GM12875 (cell line): ENCODE data around the gene ARMC3.

ENCODE experiments used
- H3K4me3 ChIP-seq: one replicate; pipeline ENCODE4 v1.5.1; 2011; ENCODE audit warnings: low read depth, low read length, control low read depth
- TF ChIP-seq, protein P1 (sequence below): IDR thresholded peaks from 2 replicates; pipeline ENCODE4 v1.5.1; 2011; ENCODE audit warnings: low read depth, mild to moderate bottlenecking, control low read depth, inconsistent platforms, low read length, moderate library complexity, borderline replicate concordance; ENCODE audit not compliant: insufficient read depth

Gene ARMC3

DNA sequence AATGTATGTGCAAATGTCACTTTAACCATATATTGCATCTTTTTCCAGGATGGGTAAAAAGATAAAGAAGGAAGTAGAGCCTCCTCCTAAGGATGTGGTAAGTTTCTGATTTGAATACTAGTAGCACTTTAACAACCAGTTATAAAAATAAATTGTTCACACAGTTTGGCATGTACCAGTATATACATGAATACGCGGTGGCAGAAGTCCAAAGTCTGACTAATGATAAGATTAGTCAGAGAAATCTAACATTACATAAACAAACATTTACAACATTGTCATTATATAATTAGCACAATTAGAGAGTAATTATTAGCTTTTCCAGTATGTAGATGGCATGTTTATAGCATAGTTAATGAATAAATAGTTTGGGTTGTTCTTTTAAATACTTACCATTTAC is 4.1 kb downstream of the ARMC3 start:
- H3K4me3 ChIP-seq, result no peak overlapping the region
- TF ChIP-seq, protein P1, sequence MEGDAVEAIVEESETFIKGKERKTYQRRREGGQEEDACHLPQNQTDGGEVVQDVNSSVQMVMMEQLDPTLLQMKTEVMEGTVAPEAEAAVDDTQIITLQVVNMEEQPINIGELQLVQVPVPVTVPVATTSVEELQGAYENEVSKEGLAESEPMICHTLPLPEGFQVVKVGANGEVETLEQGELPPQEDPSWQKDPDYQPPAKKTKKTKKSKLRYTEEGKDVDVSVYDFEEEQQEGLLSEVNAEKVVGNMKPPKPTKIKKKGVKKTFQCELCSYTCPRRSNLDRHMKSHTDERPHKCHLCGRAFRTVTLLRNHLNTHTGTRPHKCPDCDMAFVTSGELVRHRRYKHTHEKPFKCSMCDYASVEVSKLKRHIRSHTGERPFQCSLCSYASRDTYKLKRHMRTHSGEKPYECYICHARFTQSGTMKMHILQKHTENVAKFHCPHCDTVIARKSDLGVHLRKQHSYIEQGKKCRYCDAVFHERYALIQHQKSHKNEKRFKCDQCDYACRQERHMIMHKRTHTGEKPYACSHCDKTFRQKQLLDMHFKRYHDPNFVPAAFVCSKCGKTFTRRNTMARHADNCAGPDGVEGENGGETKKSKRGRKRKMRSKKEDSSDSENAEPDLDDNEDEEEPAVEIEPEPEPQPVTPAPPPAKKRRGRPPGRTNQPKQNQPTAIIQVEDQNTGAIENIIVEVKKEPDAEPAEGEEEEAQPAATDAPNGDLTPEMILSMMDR, result no peak

DNA sequence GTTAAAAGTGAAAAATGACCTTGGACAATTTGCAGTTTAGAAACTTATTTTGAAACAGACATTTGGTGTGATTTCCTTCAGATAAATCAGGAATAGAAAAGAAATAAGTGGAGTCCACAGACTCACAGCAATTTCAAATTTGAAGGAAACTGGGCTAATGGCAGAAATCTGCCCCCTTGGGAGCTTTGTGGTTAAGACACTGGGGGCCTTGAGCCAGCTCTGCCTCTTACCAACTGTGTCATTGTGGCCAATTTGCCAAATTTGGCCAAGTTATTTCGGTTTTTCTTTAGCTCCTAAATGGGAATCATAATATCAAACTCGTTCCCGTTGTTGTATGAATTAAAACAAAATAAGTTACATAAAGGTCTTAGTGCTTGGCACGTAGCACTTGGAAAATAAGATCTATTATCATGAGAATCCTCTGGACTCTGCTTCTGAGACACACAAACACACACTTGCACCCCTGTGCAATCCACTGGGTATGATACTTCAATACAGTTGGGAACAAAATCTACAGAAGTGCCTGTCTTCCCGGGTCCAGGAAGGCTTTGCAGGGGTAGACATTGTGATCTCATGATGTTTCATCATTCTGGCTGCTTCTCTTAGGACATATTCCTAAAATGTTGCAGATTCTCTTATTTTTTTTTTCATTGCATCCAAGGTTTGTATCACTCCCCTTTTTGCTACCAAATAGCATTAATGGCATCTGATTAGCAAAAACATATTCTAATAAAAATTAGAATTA is 4.9 kb downstream of the ARMC3 start:
- H3K4me3 ChIP-seq, result no peak overlapping the region
- TF ChIP-seq, protein P1, result no peak

DNA sequence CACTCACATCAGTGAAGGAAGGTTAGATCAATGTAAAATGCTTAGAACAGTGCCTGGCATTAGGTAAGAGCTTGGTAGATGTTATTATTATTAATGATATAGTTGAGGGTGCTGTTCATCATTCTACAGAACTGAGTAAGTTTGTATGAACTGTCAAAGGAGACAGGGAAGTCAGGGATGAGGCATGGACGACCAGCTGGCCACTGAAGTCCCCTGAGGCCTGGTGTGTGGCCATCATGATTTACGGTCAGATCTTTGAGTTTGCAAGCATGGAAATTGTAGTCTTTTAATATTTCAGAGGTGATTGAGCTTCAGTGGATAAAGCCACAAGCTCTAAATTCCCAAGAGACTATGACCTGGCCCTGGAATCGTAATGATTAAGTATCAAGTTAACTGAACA is 6.9 kb downstream of the ARMC3 start:
- no peak overlapping the region for H3K4me3 ChIP-seq
- TF ChIP-seq, protein P1, result no peak

DNA sequence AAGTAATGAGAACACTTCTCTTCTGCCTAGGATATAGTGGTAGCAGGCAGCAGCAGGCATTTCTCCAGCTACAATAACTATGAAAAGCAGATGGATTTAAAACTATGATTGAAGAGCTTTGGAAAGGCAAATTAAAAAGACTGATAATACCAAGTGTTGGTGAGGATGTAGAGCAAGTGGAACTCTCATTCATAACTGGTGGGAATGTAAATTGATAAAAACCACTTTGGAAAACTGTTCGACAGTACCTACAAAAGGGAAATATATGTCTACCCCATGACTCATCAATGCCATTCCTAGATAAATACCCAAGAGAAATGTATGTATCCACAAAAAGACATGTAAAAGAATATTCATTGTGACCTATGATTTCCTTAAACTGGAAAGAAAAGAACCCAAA is 14.6 kb downstream of the ARMC3 start:
- no peak overlapping the region for H3K4me3 ChIP-seq
- TF ChIP-seq, protein P1, result no peak

DNA sequence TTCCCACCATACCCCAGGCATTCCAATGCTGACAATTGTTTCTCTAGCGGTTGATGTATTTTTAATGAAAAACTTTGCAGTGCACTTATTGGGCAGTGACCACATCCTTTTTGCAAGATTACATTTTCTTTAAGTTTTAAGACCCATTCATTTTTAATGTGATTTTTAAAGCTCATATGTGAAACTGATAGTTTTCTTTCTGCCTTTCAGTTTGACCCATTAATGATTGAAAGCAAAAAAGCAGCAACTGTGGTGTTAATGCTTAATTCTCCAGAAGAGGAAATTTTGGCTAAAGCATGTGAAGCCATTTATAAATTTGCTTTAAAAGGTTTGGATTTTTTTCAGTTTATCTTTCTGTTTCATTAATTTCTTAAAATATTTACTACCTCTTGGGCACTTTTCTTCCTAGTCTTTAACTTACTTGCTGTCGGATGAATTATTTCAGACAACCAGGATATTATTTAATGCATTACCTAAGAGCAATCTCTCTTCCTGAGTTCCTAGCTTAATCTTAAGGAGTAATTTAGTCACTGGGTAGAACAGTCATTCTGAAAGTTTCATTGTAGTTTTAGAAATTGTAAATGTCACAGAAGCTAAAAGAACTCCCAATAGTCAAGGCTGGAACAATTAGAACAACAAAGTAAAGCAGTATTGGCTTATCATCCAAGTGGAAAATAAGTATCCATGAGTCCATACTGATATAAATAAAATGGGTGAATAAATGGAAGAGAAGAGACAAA is 18.3 kb downstream of the ARMC3 start:
- no peak overlapping the region for H3K4me3 ChIP-seq
- TF ChIP-seq, protein P1, result no peak

DNA sequence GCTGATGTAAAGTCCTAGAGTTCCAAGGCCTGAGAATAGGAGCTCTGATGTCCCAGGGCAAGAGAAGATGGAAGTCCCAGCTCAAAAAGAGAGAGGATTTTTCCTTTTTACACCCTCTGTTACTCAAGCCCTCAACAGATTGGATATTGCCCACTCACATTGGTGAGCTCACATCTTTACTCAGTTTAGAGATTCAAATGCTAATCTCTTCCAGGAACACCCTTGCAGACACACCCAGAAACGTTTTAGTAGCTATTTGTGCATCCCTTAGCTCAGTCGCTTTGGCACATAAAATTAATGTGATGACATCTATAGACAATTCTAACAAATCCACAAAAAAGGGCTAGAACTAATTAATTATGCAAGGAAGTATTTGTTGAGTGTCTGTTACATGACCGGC is 27.1 kb downstream of the ARMC3 start:
- TF ChIP-seq, protein P1, result no peak
- H3K4me3 ChIP-seq, result no peak overlapping the region

DNA sequence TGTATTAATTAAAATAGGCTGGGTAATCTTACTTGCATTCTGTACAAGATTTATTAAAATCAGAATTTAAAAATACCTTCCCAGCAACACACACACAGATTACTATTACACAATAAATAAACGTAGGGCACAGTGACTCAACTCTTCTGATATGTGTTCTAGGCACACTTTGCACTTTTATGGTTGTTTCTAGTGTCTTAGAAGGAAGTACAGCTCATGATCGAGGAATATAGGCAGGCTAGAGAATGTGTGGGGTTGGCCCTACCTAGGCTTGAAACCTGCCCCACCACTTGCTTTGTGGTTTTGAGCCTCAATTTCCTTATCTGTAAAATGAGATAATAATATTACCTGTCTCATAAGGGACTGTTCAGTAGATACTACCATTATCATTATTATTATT is 30.5 kb downstream of the ARMC3 start:
- H3K4me3 ChIP-seq, result no peak overlapping the region
- TF ChIP-seq, protein P1, result no peak
